Vagina (tissue), 2 donors: ENCODE data around the gene MCM3AP. TPM values are rescaled to one million over a fixed set of nuclear protein-coding genes. Genes with fewer than 3 reads are reported as not detected.

Experiments
- DNase-seq, 2 donors: peaks; one replicate each; pipeline ENCODE4 v3.0.0-alpha.2; 2017; ENCODE audit errors: extremely low spot score in 2 of 2
- H3K27ac ChIP-seq: fragments of 200-600 bp; sonication (generic); one replicate; pipeline ENCODE4 v1.5.1; 2019
- H3K27me3 ChIP-seq: fragments of 200-600 bp; sonication (generic); one replicate; pipeline ENCODE4 v1.5.1; 2019
- H3K36me3 ChIP-seq, 2 donors: fragments of 200-600 bp; sonication (generic); one replicate each; pipeline ENCODE4 v1.5.1; 2017 to 2019
- H3K4me1 ChIP-seq: fragments of 200-600 bp; sonication (generic); one replicate; pipeline ENCODE4 v1.5.1; 2019
- H3K4me3 ChIP-seq, 2 donors: fragments of 200-600 bp; sonication (generic); 1 replicate in 1 of 2; 2 replicates in 1 of 2; pipeline ENCODE4 v1.5.1; 2016 to 2019
- H3K9me3 ChIP-seq: fragments of 200-600 bp; sonication (generic); one replicate; pipeline ENCODE4 v1.5.1; 2019
- CTCF ChIP-seq, 3 experiments: fragments of 450-650 bp in 2 of 3; fragments of 200-600 bp in 1 of 3; sonication (generic) in 1 of 3; IDR thresholded peaks; one replicate each; pipeline ENCODE4 v1.5.1; 2017 to 2019; ENCODE audit warnings: antibody characterized with exemption in 3 of 3, mild to moderate bottlenecking in 2 of 3, moderate library complexity in 2 of 3
- POLR2A ChIP-seq, 2 donors: fragments of 450-650 bp; IDR thresholded peaks; one replicate each; pipeline ENCODE4 v1.6.1; 2017; ENCODE audit warnings: antibody characterized with exemption in 2 of 2, mild to moderate bottlenecking in 2 of 2, moderate library complexity in 2 of 2
- POLR2AphosphoS5 ChIP-seq, 2 donors: sonication (generic); formaldehyde crosslinking; IDR thresholded peaks; one replicate each; pipeline ENCODE4 v1.9.0; 2017; ENCODE audit warnings: antibody characterized with exemption in 2 of 2, mild to moderate bottlenecking in 2 of 2, low read depth in 1 of 2; ENCODE audit not compliant: insufficient read depth in 1 of 2
- intact Hi-C: fragments of 100-400 bp; cut with DNase I; formaldehyde crosslinking; loops from one replicate; pipeline ENCODE4 v1.15.1; 2023
- total RNA-seq: library from RNA; depleted of rRNA; stranded (reverse); fragments of >200 nt; gene quantifications from one replicate; pipeline ENCODE4 v1.2.3, GENCODE V29; 2016

Gene MCM3AP
- total RNA-seq, 1 donor from 2014 or later = 115 TPM

GRCh38 chr21:46221664-46222435, 63.6 kb downstream of the MCM3AP start:
- Histone ChIP-seq H3K27me3 (no peaks in the 10 kb centered on the region), H3K4me3 (no peak overlapping the region), H3K36me3 (peaks cover 0 to 20% of the 10 kb centered on the region in 2 donors), H3K4me1 (peaks cover 7% of the 10 kb centered on the region), H3K9me3 (no peaks in the 10 kb centered on the region), H3K27ac (no peak overlapping the region)
- no peak for DNase-seq
- TF ChIP-seq POLR2AphosphoS5 (IDR thresholded peaks at IDR 0.05; ENCODE audit: insufficient read depth in 1 of 2, low read depth in 1 of 2) (no peak), POLR2A (IDR thresholded peaks at IDR 0.05) (no peak), CTCF (IDR thresholded peaks at IDR 0.05) (no peak)
- intact Hi-C loops = loop anchor here (10.0 kb wide), 1 partner anchor 77 kb away; no protein-coding TSS in a partner anchor

- Histone ChIP-seq H3K36me3 (peaks cover 0 to 27% of the 10 kb centered on the region in 2 donors), H3K27ac (no peak overlapping the region), H3K9me3 (no peaks in the 10 kb centered on the region), H3K4me1 (no peaks in the 10 kb centered on the region), H3K27me3 (no peaks in the 10 kb centered on the region), H3K4me3 (no peak overlapping the region)
- TF ChIP-seq POLR2A (IDR thresholded peaks at IDR 0.05) (no peak), CTCF (IDR thresholded peaks at IDR 0.05) (no peak), POLR2AphosphoS5 (IDR thresholded peaks at IDR 0.05; ENCODE audit: insufficient read depth in 1 of 2, low read depth in 1 of 2) (no peak)
- intact Hi-C loops = loop anchor here (10.0 kb wide), 1 partner anchor 76 kb away; no protein-coding TSS in a partner anchor
- no peak for DNase-seq
Observed at GRCh38 chr21:46220847-46221246, 64.6 kb downstream of the MCM3AP start.

GRCh38 chr21:46220275-46220810, 65.1 kb downstream of the MCM3AP start:
- no peak for DNase-seq
- Histone ChIP-seq H3K9me3 (no peaks in the 10 kb centered on the region), H3K27ac (no peak overlapping the region), H3K4me3 (no peak overlapping the region), H3K4me1 (no peaks in the 10 kb centered on the region), H3K27me3 (no peaks in the 10 kb centered on the region), H3K36me3 (peaks cover 0 to 32% of the 10 kb centered on the region in 2 donors)
- intact Hi-C loops = loop anchor here (10.0 kb wide), 1 partner anchor 76 kb away; no protein-coding TSS in a partner anchor
- TF ChIP-seq CTCF (IDR thresholded peaks at IDR 0.05) (no peak), POLR2AphosphoS5 (IDR thresholded peaks at IDR 0.05; ENCODE audit: insufficient read depth in 1 of 2, low read depth in 1 of 2) (no peak), POLR2A (IDR thresholded peaks at IDR 0.05) (no peak)

- intact Hi-C loops = loop anchor here (10.0 kb wide), 1 partner anchor 75 kb away; no protein-coding TSS in a partner anchor
- Histone ChIP-seq H3K4me3 (no peak overlapping the region), H3K27me3 (no peaks in the 10 kb centered on the region), H3K4me1 (no peaks in the 10 kb centered on the region), H3K36me3 (peaks cover 0 to 32% of the 10 kb centered on the region in 2 donors), H3K9me3 (no peaks in the 10 kb centered on the region), H3K27ac (no peak overlapping the region)
- TF ChIP-seq POLR2AphosphoS5 (IDR thresholded peaks at IDR 0.05; ENCODE audit: insufficient read depth in 1 of 2, low read depth in 1 of 2) (no peak), POLR2A (IDR thresholded peaks at IDR 0.05) (no peak), CTCF (IDR thresholded peaks at IDR 0.05) (no peak)
- DNase-seq = no peak
Observed at GRCh38 chr21:46219591-46220239, 65.7 kb downstream of the MCM3AP start.
